ENCODE data around the gene PPFIA2.

- TF ChIP-seq CTCF (IDR thresholded peaks at IDR 0.05; ENCODE audit: low read length), result no peak
- TF ChIP-seq EZH2 (IDR thresholded peaks at IDR 0.05; ENCODE audit: borderline replicate concordance, low read length), result no peak
These were observed 162.6 kb downstream of the PPFIA2 start for GRCh38 chr12:81596558-81596957.
